Thymus (tissue), 11 donors: ENCODE measurements around the gene SLC37A1. TPM values are rescaled to one million over a fixed set of nuclear protein-coding genes. Genes with fewer than 3 reads are reported as not detected.

ENCODE experiments used
- DNase-seq, 9 donors: peaks; one replicate each; pipeline ENCODE4 v3.0.0-alpha.2; 2013; ENCODE audit warnings: low spot score in 9 of 9, low read depth in 6 of 9, missing footprints in 1 of 9
- H3K27ac ChIP-seq, 2 donors: one replicate each; pipeline ENCODE4 v1.5.1; 2013; ENCODE audit warnings: control low read depth in 1 of 2, low read depth in 1 of 2, low read length in 1 of 2, mild to moderate bottlenecking in 1 of 2, moderate library complexity in 1 of 2
- H3K27me3 ChIP-seq, 2 donors: one replicate each; pipeline ENCODE4 v1.5.1; 2013; ENCODE audit warnings: low read length in 1 of 2; ENCODE audit not compliant: control insufficient read depth in 2 of 2, insufficient read depth in 1 of 2
- H3K36me3 ChIP-seq, 2 donors: one replicate each; pipeline ENCODE4 v1.5.1; 2013; ENCODE audit warnings: low read length in 1 of 2, mild to moderate bottlenecking in 1 of 2, moderate library complexity in 1 of 2; ENCODE audit not compliant: control insufficient read depth in 2 of 2, insufficient read depth in 2 of 2
- H3K4me1 ChIP-seq, 2 donors: one replicate each; pipeline ENCODE4 v1.5.1; 2013; ENCODE audit warnings: low read length in 2 of 2; ENCODE audit not compliant: control insufficient read depth in 2 of 2, insufficient read depth in 2 of 2
- H3K4me3 ChIP-seq, 2 donors: one replicate each; pipeline ENCODE4 v1.5.1; 2013; ENCODE audit warnings: low read length in 2 of 2, control low read depth in 1 of 2, mild to moderate bottlenecking in 1 of 2
- H3K9me3 ChIP-seq, 2 donors: one replicate each; pipeline ENCODE4 v1.5.1; 2013; ENCODE audit warnings: low read length in 1 of 2, mild to moderate bottlenecking in 1 of 2; ENCODE audit not compliant: control insufficient read depth in 2 of 2, insufficient read depth in 1 of 2
- WGBS: extraction: QIAGEN DNeasy Blood & Tissue Kit; methylation state at CpG from one replicate; pipeline ENCODE4 v1.1.7; 2013; 5-methylcytosine and 5-hydroxymethylcytosine counted together
- polyA plus RNA-seq: library from polyadenylated mRNA; stranded (reverse); fragments of 200-250 nt; gene quantifications from one replicate; pipeline ENCODE4 v1.2.3, GENCODE V29; 2013
- total RNA-seq: library from RNA; stranded (reverse); fragments of 120-200 nt; gene quantifications from one replicate; pipeline ENCODE4 v1.2.4, GENCODE V29; 2013
- donor health status: healthy.

The SLC37A1 gene
- total and polyA plus RNA-seq, 2 donors: 9.0 to 9.2 TPM

GRCh38 chr21:42521384-42521783, 7.7 kb downstream of the SLC37A1 start:
- H3K36me3 ChIP-seq: peaks cover 43 to 57% of the 10 kb centered on the region in 2 donors
- 93% methylated on average over 1 of the region's 1 CpG for WGBS
- no peaks in the 10 kb centered on the region for H3K9me3 ChIP-seq
- peaks cover 4 to 23% of the 10 kb centered on the region in 2 donors for H3K4me1 ChIP-seq
- peaks cover 0 to 2% of the 10 kb centered on the region in 2 donors for H3K27me3 ChIP-seq
- no peak overlapping the region for H3K27ac ChIP-seq
- no peak for DNase-seq
- H3K4me3 ChIP-seq: no peak overlapping the region

DNA sequence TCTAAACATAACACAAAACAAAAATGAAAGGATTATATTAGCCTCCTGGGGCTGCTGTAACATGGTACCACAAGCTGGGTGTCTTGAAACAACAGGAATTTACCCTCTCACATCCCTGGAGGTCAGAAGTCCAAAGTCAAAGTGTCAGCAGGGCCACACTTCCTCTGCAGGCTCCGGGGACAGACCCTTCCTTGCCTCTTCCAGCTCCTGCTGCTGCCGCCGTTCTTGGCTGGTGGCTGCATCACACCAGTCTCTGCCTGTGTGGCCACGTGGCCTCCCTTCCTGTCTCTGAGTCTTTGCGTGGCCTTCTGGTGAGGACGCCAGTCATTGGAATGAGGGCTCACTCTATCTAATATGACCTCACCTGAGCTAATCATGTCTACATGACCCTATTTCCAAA, 8.2 kb downstream of the SLC37A1 start:
- no peak for DNase-seq
- Histone ChIP-seq H3K4me1 (peaks cover 8 to 28% of the 10 kb centered on the region in 2 donors), H3K27me3 (peaks cover 0 to 4% of the 10 kb centered on the region in 2 donors), H3K27ac (no peak overlapping the region), H3K4me3 (no peak overlapping the region), H3K9me3 (no peaks in the 10 kb centered on the region), H3K36me3 (peaks cover 43 to 59% of the 10 kb centered on the region in 2 donors)
- 98% methylated on average over 6 of the region's 6 CpGs for WGBS

- peaks cover 0 to 4% of the 10 kb centered on the region in 2 donors for H3K27me3 ChIP-seq
- peaks cover 13 to 32% of the 10 kb centered on the region in 2 donors for H3K4me1 ChIP-seq
- no peak overlapping the region for H3K4me3 ChIP-seq
- DNase-seq: no peak
- WGBS: 98% methylated on average over 14 of the region's 14 CpGs
- H3K27ac ChIP-seq: no peak overlapping the region
- no peaks in the 10 kb centered on the region for H3K9me3 ChIP-seq
- peaks cover 43 to 59% of the 10 kb centered on the region in 2 donors for H3K36me3 ChIP-seq
These were observed 8.6 kb downstream of the SLC37A1 start for GRCh38 chr21:42522271-42522670.

- H3K4me1 ChIP-seq: peaks cover 18 to 37% of the 10 kb centered on the region in 2 donors
- H3K36me3 ChIP-seq: peaks cover 40 to 59% of the 10 kb centered on the region in 2 donors
- 98% methylated on average over 8 of the region's 8 CpGs for WGBS
These were observed 9.1 kb downstream of the SLC37A1 start for GRCh38 chr21:42522771-42523170.

GRCh38 chr21:42523211-42523610, 9.6 kb downstream of the SLC37A1 start:
- peaks cover 20 to 41% of the 10 kb centered on the region in 2 donors for H3K4me1 ChIP-seq
- no peak for DNase-seq
- H3K36me3 ChIP-seq: peaks cover 37 to 55% of the 10 kb centered on the region in 2 donors
- no peaks in the 10 kb centered on the region for H3K9me3 ChIP-seq
- peaks cover 0 to 4% of the 10 kb centered on the region in 2 donors for H3K27me3 ChIP-seq
- H3K27ac ChIP-seq: no peak overlapping the region
- WGBS: 99% methylated on average over 7 of the region's 7 CpGs
- H3K4me3 ChIP-seq: no peak overlapping the region

More at GRCh38 chr21:42522771-42523170, 9.1 kb downstream of the SLC37A1 start:
- no peak for DNase-seq
- no peak overlapping the region for H3K4me3 ChIP-seq
- no peak overlapping the region for H3K27ac ChIP-seq
- peaks cover 0 to 4% of the 10 kb centered on the region in 2 donors for H3K27me3 ChIP-seq
- H3K9me3 ChIP-seq: no peaks in the 10 kb centered on the region

GRCh38 chr21:42523941-42524340, 10.3 kb downstream of the SLC37A1 start:
- no peak overlapping the region for H3K4me3 ChIP-seq
- 91% methylated on average over 9 of the region's 9 CpGs for WGBS
- H3K27me3 ChIP-seq: peaks cover 0 to 4% of the 10 kb centered on the region in 2 donors
- peaks cover 23 to 46% of the 10 kb centered on the region in 2 donors for H3K4me1 ChIP-seq
- no peak for DNase-seq
- H3K9me3 ChIP-seq: no peaks in the 10 kb centered on the region
- H3K27ac ChIP-seq: peak overlapping the region in 1 of 2 donors; percentile 33
- H3K36me3 ChIP-seq: peaks cover 30 to 48% of the 10 kb centered on the region in 2 donors

DNA sequence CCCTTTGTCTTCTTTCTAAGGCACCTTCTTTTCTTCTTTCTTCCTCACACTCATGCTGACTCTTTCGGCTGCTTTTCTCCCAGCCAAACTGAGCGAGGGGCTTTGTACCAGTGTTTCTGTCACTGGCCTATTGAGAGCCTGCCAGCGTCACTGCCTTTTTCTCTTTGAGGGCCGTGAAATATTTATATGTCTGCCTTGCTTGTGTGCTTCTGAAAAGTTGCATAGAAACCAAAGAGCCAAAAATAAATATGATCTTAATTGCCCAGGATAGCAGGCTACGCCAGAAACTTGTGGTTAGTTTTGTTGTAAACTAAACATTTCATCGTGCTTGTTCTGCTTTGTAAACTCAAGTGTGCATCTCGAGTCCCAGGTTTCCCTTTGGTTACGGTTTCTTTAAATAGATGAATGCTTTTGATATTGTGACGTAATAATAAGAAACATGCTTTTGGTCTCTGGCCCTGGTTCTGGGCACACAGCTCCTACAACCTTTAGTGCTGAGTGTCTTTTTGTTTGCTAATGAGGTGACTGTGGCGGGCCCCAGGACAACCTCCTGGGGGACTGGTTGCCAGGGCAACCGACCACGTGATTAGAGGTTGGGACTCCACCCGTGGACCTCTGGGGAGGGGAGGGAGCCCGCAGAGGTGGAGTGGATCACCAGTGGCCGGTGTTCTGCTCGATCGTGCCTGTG, 10.8 kb downstream of the SLC37A1 start:
- no peak overlapping the region for H3K27ac ChIP-seq
- peaks cover 0 to 4% of the 10 kb centered on the region in 2 donors for H3K27me3 ChIP-seq
- peaks cover 25 to 45% of the 10 kb centered on the region in 2 donors for H3K36me3 ChIP-seq
- no peaks in the 10 kb centered on the region for H3K9me3 ChIP-seq
- WGBS: 28% methylated on average over 17 of the region's 17 CpGs
- DNase-seq: no peak
- H3K4me1 ChIP-seq: peaks cover 23 to 46% of the 10 kb centered on the region in 2 donors
- no peak overlapping the region for H3K4me3 ChIP-seq

GRCh38 chr21:42525029-42525581, 11.5 kb downstream of the SLC37A1 start:
- Histone ChIP-seq H3K27ac (no peak overlapping the region), H3K9me3 (no peaks in the 10 kb centered on the region), H3K36me3 (peaks cover 21 to 43% of the 10 kb centered on the region in 2 donors), H3K4me3 (no peak overlapping the region), H3K27me3 (peaks cover 0 to 4% of the 10 kb centered on the region in 2 donors), H3K4me1 (peaks cover 23 to 46% of the 10 kb centered on the region in 2 donors)
- 73% methylated on average over 15 of the region's 15 CpGs for WGBS
- no peak for DNase-seq

DNA sequence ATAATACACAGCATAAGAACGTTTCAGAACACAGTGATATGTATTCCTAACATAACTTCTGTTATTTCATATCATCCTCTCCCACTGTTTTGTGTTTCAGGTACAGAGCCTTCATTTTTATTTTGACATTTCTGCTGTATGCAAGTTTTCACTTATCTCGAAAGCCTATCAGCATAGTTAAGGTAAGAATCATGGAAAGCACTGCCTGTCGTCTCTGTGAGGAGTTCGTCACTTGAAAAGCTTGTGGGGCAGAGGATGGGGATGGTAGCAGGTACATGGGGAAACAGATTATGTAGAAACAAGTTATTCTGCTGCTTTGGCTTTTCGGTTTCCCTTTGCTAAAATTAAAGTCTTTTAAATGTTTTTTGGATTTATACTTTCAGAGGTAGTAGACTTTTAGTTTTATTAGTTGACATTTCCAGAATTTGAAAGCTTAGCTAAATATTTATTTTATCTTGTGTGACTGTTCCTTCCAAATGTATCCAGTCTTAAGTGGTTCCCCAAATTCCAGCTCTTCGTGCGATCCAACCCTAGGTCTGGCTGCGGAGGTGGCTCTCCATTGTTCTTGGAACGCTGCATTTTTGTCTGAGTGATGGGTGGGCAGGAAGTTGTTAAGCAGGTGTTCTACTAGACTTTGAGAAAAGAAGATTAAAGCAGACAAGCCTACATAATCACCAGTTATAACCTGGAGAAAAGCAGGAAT, 12.2 kb downstream of the SLC37A1 start:
- H3K36me3 ChIP-seq: peaks cover 20 to 39% of the 10 kb centered on the region in 2 donors
- no peaks in the 10 kb centered on the region for H3K9me3 ChIP-seq
- no peak for DNase-seq
- H3K4me3 ChIP-seq: no peak overlapping the region
- peaks cover 0 to 4% of the 10 kb centered on the region in 2 donors for H3K27me3 ChIP-seq
- WGBS: 75% methylated on average over 9 of the region's 9 CpGs
- H3K27ac ChIP-seq: no peak overlapping the region
- peaks cover 23 to 46% of the 10 kb centered on the region in 2 donors for H3K4me1 ChIP-seq
